Lung (tissue), 12 donors: ENCODE data around the gene EXOC4. TPM values are rescaled to one million over a fixed set of nuclear protein-coding genes. Genes with fewer than 3 reads are reported as not detected.

ENCODE experiments used
- ATAC-seq: fragments of 200-7000 bp; cut with Tn5 transposase; one replicate; pipeline ENCODE4 v1.9.1; 2020; ENCODE audit warnings: moderate number of reproducible peaks; ENCODE audit not compliant: insufficient read depth, low FRiP score
- DNase-seq, 3 donors: peaks; one replicate each; pipeline ENCODE4 v3.0.0-alpha.2; 2013 to 2017
- H3K27ac ChIP-seq, 2 donors: one replicate each; pipeline ENCODE4 v1.5.1; 2013; ENCODE audit warnings: mild to moderate bottlenecking in 2 of 2, moderate library complexity in 2 of 2, control low read depth in 1 of 2, inconsistent platforms in 1 of 2, low read depth in 1 of 2, low read length in 1 of 2
- H3K27me3 ChIP-seq, 3 donors: one replicate each; pipeline ENCODE4 v1.5.1; 2013; ENCODE audit warnings: low read length in 2 of 3; ENCODE audit not compliant: control insufficient read depth in 3 of 3, insufficient read depth in 3 of 3
- H3K36me3 ChIP-seq, 4 donors: one replicate each; pipeline ENCODE4 v1.5.1; 2013; ENCODE audit warnings: low read length in 4 of 4, mild to moderate bottlenecking in 1 of 4, moderate library complexity in 1 of 4; ENCODE audit not compliant: control insufficient read depth in 4 of 4, insufficient read depth in 4 of 4
- H3K4me1 ChIP-seq, 5 donors: one replicate each; pipeline ENCODE4 v1.5.1; 2013; ENCODE audit warnings: low read length in 5 of 5, mild to moderate bottlenecking in 2 of 5, moderate library complexity in 1 of 5; ENCODE audit not compliant: control insufficient read depth in 5 of 5, insufficient read depth in 5 of 5
- H3K4me3 ChIP-seq: one replicate; pipeline ENCODE4 v1.5.1; 2013; ENCODE audit warnings: mild to moderate bottlenecking, control low read depth, moderate library complexity
- H3K9ac ChIP-seq, 2 donors: one replicate each; pipeline ENCODE4 v1.5.1; 2013; ENCODE audit warnings: low read length in 2 of 2, control low read depth in 1 of 2; ENCODE audit not compliant: insufficient read depth in 1 of 2
- H3K9me3 ChIP-seq, 4 donors: one replicate each; pipeline ENCODE4 v1.5.1; 2013; ENCODE audit warnings: low read length in 3 of 4, mild to moderate bottlenecking in 1 of 4, moderate library complexity in 1 of 4; ENCODE audit not compliant: control insufficient read depth in 4 of 4, insufficient read depth in 3 of 4
- WGBS, 2 donors: extraction: QIAGEN DNeasy Blood & Tissue Kit; methylation state at CpG; one replicate each; pipeline ENCODE4 v1.1.7; 2013; 5-methylcytosine and 5-hydroxymethylcytosine counted together
- polyA plus RNA-seq, 2 donors: library from polyadenylated mRNA; stranded (reverse); fragments of 200-250 nt; gene quantifications; one replicate each; pipeline ENCODE4 v1.2.1, GENCODE V29; 2013
- total RNA-seq, 2 donors: library from RNA; depleted of rRNA in 1 of 2; stranded (reverse); fragments of >200 nt in 1 of 2; gene quantifications; one replicate each; pipeline ENCODE4 v1.2.1, GENCODE V29; 2014 to 2021
- TF ChIP-seq, protein P1 (sequence below): IDR thresholded peaks from 2 replicates; pipeline ENCODE4 v1.5.1; 2012; ENCODE audit warnings: mild to moderate bottlenecking; ENCODE audit errors: control extremely low read depth, extremely low read depth
- donor health status: control.
- donor health status: control.
- donor health status: Bipolar disorder and iron deficiency.
- donor health status: healthy.
- donor health status: DM: yes; HTN: yes; CAD: no.

Gene EXOC4
- total and polyA plus RNA-seq, 4 donors = 10.3 to 232 (median 47.4) TPM

GRCh38 chr7:133272336-133272735 is 19.5 kb downstream of the EXOC4 start:
- Histone ChIP-seq H3K27ac (no peak overlapping the region), H3K36me3 (peaks cover 0 to 6% (median 3%) of the 10 kb centered on the region in 4 donors), H3K27me3 (no peaks in the 10 kb centered on the region), H3K9ac (no peak overlapping the region), H3K4me1 (peaks cover 0 to 53% (median 3%) of the 10 kb centered on the region in 5 donors), H3K4me3 (no peak overlapping the region), H3K9me3 (no peaks in the 10 kb centered on the region)
- DNase-seq = peak in 2 of 3 donors; percentile 60 to 70
- 80 to 82% methylated on average over 2 of the region's 2 CpGs for WGBS, 2 donors
- no peak for ATAC-seq
- TF ChIP-seq, protein P1, sequence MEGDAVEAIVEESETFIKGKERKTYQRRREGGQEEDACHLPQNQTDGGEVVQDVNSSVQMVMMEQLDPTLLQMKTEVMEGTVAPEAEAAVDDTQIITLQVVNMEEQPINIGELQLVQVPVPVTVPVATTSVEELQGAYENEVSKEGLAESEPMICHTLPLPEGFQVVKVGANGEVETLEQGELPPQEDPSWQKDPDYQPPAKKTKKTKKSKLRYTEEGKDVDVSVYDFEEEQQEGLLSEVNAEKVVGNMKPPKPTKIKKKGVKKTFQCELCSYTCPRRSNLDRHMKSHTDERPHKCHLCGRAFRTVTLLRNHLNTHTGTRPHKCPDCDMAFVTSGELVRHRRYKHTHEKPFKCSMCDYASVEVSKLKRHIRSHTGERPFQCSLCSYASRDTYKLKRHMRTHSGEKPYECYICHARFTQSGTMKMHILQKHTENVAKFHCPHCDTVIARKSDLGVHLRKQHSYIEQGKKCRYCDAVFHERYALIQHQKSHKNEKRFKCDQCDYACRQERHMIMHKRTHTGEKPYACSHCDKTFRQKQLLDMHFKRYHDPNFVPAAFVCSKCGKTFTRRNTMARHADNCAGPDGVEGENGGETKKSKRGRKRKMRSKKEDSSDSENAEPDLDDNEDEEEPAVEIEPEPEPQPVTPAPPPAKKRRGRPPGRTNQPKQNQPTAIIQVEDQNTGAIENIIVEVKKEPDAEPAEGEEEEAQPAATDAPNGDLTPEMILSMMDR = no peak

DNA sequence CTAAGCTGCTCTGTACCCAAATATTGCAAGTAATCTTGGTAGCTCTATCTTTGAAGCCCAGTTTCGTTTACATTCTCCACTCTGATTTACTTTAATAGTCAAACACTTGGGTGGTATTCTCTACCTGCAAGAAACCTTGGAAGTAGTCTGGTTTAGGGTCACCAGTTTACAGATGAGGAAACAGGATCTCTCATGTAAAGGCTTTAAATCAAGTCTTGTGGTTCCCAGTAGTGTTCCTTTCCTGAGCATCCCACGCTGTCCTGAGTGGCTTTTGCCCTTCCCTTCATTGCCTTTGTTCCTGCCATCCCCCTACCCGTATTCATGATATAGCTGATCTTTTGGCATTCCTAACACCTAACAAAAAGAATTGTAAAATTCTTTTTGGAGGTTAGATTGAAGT is 20.3 kb downstream of the EXOC4 start:
- TF ChIP-seq, protein P1 = no peak
- Histone ChIP-seq H3K9me3 (no peaks in the 10 kb centered on the region), H3K4me3 (no peak overlapping the region), H3K4me1 (peaks cover 0 to 53% (median 3%) of the 10 kb centered on the region in 5 donors), H3K27ac (no peak overlapping the region), H3K9ac (no peak overlapping the region), H3K36me3 (peaks cover 0 to 7% (median 3%) of the 10 kb centered on the region in 4 donors), H3K27me3 (no peaks in the 10 kb centered on the region)
- 91% methylated on average over 3 of the region's 3 CpGs for WGBS, 2 donors
- DNase-seq (no peak), ATAC-seq (no peak)

GRCh38 chr7:133274265-133274664 is 21.4 kb downstream of the EXOC4 start:
- TF ChIP-seq, protein P1 = no peak
- 100% methylated on average over 1 of the region's 1 CpG for WGBS, 2 donors

GRCh38 chr7:133275008-133275407 is 22.1 kb downstream of the EXOC4 start:
- Histone ChIP-seq H3K4me1 (peaks cover 0 to 48% (median 3%) of the 10 kb centered on the region in 5 donors), H3K27me3 (no peaks in the 10 kb centered on the region), H3K9me3 (no peaks in the 10 kb centered on the region), H3K4me3 (no peak overlapping the region), H3K36me3 (peaks cover 0 to 9% (median 3%) of the 10 kb centered on the region in 4 donors), H3K27ac (no peak overlapping the region), H3K9ac (no peak overlapping the region)
- no peak for ATAC-seq
- peak in 1 of 3 donors; percentile 21 for DNase-seq
- WGBS, 2 donors = 98% methylated on average over 8 of the region's 8 CpGs
- TF ChIP-seq, protein P1 = no peak

More at GRCh38 chr7:133274265-133274664, 21.4 kb downstream of the EXOC4 start:
- DNase-seq (peak in 1 of 3 donors; percentile 20), ATAC-seq (no peak)
- Histone ChIP-seq H3K9me3 (no peaks in the 10 kb centered on the region), H3K27ac (no peak overlapping the region), H3K9ac (no peak overlapping the region), H3K36me3 (peaks cover 0 to 7% (median 3%) of the 10 kb centered on the region in 4 donors), H3K4me1 (peaks cover 0 to 48% (median 3%) of the 10 kb centered on the region in 5 donors), H3K4me3 (no peak overlapping the region), H3K27me3 (no peaks in the 10 kb centered on the region)
